Measurements from ENCODE around the gene KLF11.

DNA sequence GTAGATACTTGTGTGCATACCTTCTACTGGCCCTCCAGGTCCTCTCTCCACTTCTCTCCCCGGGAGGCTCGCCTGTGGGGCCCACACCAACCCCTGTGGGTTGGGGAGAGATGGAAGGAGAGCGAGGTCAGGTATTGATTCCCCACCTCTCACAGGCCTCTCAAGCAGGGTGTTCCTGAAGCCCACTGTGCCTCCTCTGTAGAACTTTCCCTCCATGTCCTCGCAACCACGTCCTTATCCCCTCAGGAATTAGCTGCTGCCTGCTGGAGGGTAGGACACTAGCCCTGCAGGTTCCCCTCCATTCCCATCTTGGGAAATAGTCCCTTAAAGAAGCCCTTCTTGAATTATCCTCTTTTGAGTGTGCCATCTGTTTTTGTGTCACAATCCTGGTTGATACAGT, 38.9 kb upstream of the KLF11 start:
- TF ChIP-seq, protein P1, sequence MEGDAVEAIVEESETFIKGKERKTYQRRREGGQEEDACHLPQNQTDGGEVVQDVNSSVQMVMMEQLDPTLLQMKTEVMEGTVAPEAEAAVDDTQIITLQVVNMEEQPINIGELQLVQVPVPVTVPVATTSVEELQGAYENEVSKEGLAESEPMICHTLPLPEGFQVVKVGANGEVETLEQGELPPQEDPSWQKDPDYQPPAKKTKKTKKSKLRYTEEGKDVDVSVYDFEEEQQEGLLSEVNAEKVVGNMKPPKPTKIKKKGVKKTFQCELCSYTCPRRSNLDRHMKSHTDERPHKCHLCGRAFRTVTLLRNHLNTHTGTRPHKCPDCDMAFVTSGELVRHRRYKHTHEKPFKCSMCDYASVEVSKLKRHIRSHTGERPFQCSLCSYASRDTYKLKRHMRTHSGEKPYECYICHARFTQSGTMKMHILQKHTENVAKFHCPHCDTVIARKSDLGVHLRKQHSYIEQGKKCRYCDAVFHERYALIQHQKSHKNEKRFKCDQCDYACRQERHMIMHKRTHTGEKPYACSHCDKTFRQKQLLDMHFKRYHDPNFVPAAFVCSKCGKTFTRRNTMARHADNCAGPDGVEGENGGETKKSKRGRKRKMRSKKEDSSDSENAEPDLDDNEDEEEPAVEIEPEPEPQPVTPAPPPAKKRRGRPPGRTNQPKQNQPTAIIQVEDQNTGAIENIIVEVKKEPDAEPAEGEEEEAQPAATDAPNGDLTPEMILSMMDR (IDR thresholded peaks at IDR 0.05 in 8 of 11, conservative IDR thresholded peaks at IDR 0.05 in 3 of 11) = no peak
- TF ChIP-seq POLR2A (IDR thresholded peaks at IDR 0.05) = no peak
